Keratinocyte (primary cell): ENCODE measurements around the gene SCAMP2. TPM values are rescaled to one million over a fixed set of nuclear protein-coding genes. Genes with fewer than 3 reads are reported as not detected.
"Not testable (repeated sequence)": the region's sequence is repeated elsewhere in the genome, so short reads cannot be mapped to it uniquely, and the experiment has no call there.

Experiments used
- DNase-seq: peaks from one replicate; pipeline ENCODE4 v3.0.0-alpha.2; 2011; ENCODE audit warnings: low read depth, missing footprints, low spot score
- FAIRE-seq: peaks from 2 replicates; lab custom pipeline; 2011; peaks lifted over from hg19 to GRCh38; lab: Jason Lieb, UNC
- H2AFZ ChIP-seq: 2 replicates; pipeline ENCODE4 v1.6.0; 2012; ENCODE audit warnings: low read length, control low read depth, inconsistent platforms; ENCODE audit not compliant: control insufficient read depth
- H3K27ac ChIP-seq: 2 replicates; pipeline ENCODE4 v1.5.1; 2011; ENCODE audit warnings: low read length; ENCODE audit not compliant: control insufficient read depth, insufficient read depth
- H3K27me3 ChIP-seq: 3 replicates; pipeline ENCODE4 v1.6.0; 2011; ENCODE audit warnings: low read length; ENCODE audit not compliant: control insufficient read depth, insufficient read depth; ENCODE audit errors: extremely low read depth
- H3K36me3 ChIP-seq, 2 experiments: 2 replicates in 1 of 2; 3 replicates in 1 of 2; pipeline ENCODE4 v1.5.1; 2011; ENCODE audit warnings: low read length in 2 of 2, mild to moderate bottlenecking in 1 of 2; ENCODE audit not compliant: control insufficient read depth in 2 of 2, insufficient read depth in 2 of 2; ENCODE audit errors: extremely low read depth in 1 of 2
- H3K4me1 ChIP-seq: 3 replicates; pipeline ENCODE4 v1.5.1; 2011; ENCODE audit warnings: low read length; ENCODE audit not compliant: control insufficient read depth, insufficient read depth; ENCODE audit errors: extremely low read depth
- H3K4me2 ChIP-seq: 3 replicates; pipeline ENCODE4 v1.6.0; 2011; ENCODE audit warnings: low read depth, low read length; ENCODE audit not compliant: control insufficient read depth, insufficient read depth; ENCODE audit errors: extremely low read depth
- H3K4me3 ChIP-seq, 3 experiments: fragments of 200-600 bp in 1 of 3; sonication (generic) in 1 of 3; 2 replicates in 2 of 3; 3 replicates in 1 of 3; pipeline ENCODE4 v1.5.1; 2011 to 2016; ENCODE audit warnings: low read length in 3 of 3, mild to moderate bottlenecking in 3 of 3, control low read depth in 2 of 3, inconsistent platforms in 1 of 3, low read depth in 1 of 3, mixed read lengths in 1 of 3, mixed run types in 1 of 3, moderate library complexity in 1 of 3; ENCODE audit not compliant: control insufficient read depth in 2 of 3, insufficient read depth in 2 of 3; ENCODE audit errors: extremely low read depth in 1 of 3
- H3K79me2 ChIP-seq: 2 replicates; pipeline ENCODE4 v1.6.0; 2012; ENCODE audit warnings: low read length; ENCODE audit not compliant: control insufficient read depth, insufficient read depth
- H3K9ac ChIP-seq: 3 replicates; pipeline ENCODE4 v1.6.0; 2011; ENCODE audit warnings: low read length; ENCODE audit not compliant: control insufficient read depth, insufficient read depth; ENCODE audit errors: extremely low read depth
- H3K9me1 ChIP-seq: 3 replicates; pipeline ENCODE4 v1.6.0; 2011; ENCODE audit warnings: low read length; ENCODE audit not compliant: control insufficient read depth, insufficient read depth; ENCODE audit errors: extremely low read depth
- H3K9me3 ChIP-seq: 2 replicates; pipeline ENCODE4 v1.5.1; 2012; ENCODE audit warnings: low read depth, low read length; ENCODE audit not compliant: control insufficient read depth
- H4K20me1 ChIP-seq: 3 replicates; pipeline ENCODE4 v1.6.0; 2011; ENCODE audit warnings: low read length; ENCODE audit not compliant: control insufficient read depth, insufficient read depth; ENCODE audit errors: extremely low read depth
- EZH2 ChIP-seq: IDR thresholded peaks from one replicate; pipeline ENCODE4 v1.6.1; 2012; ENCODE audit warnings: inconsistent platforms, mild to moderate bottlenecking, low read length, moderate library complexity
- dilution Hi-C: fragments of 300-500 bp; cut with MboI; formaldehyde crosslinking; loops from one replicate; pipeline ENCODE4 v1.7.0; 2020; ENCODE audit warnings: low sequenced_read_pairs; ENCODE audit not compliant: extremely low pct_ligation_motif_present
- polyA plus RNA-seq, 5 experiments: library from polyadenylated mRNA; depleted of rRNA in 3 of 5; stranded (reverse) in 3 of 5; stranded (forward) in 1 of 5; unstranded in 1 of 5; fragments of >200 nt; gene quantifications; 1 replicate in 1 of 5; 2 replicates in 3 of 5; 3 replicates in 1 of 5; pipeline versions ENCODE4 v1.2.1 to v1.2.3, GENCODE V29; 2011 to 2012; ENCODE audit warnings: missing spikeins in 2 of 5, low read depth in 1 of 5, low replicate concordance in 1 of 5
- TF ChIP-seq, protein P1 (sequence below), 3 experiments: IDR thresholded peaks in 1 of 3; conservative IDR thresholded peaks in 1 of 3; optimal IDR thresholded peaks in 1 of 3; 2 replicates in 2 of 3; 3 replicates in 1 of 3; pipeline versions ENCODE3 to v1.5.1; 2011; ENCODE audit warnings: low read length in 3 of 3, mild to moderate bottlenecking in 3 of 3, moderate library complexity in 2 of 3, control low read depth in 1 of 3, inconsistent platforms in 1 of 3; ENCODE audit not compliant: insufficient read depth in 2 of 3; ENCODE audit errors: extremely low read depth in 1 of 3

Gene SCAMP2
- polyA plus RNA-seq, 1 donor (not counting 4 experiments of a cell fraction or from before 2014, with no cell fraction given), result 72.8 TPM

DNA sequence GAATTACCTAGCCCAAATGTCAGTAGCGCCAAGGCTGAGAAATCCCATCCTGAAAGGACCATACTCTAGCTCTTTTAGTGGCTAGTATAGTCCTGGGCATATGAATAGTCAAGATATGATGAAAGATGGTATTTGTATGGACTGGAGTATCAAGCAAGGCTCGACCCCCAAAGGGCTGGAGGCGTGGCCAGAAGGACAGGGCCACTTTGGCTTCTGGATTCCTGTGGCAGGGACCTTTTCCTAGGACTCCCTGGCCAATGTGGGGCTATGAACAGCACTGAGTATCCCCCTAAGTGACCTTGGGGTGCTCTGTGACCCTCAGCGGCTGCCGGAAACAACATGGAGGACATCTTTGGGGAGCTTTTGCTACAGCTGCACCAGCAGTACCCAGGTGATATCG, 22.7 kb upstream of the SCAMP2 start:
- Histone ChIP-seq H4K20me1 (no peaks in the 10 kb centered on the region), H2AFZ (no peak overlapping the region), H3K27me3 (no peaks in the 10 kb centered on the region), H3K4me1 (peaks cover 11% of the 10 kb centered on the region), H3K9me1 (no peaks in the 10 kb centered on the region), H3K79me2 (no peaks in the 10 kb centered on the region), H3K4me2 (no peak overlapping the region), H3K9ac (no peak overlapping the region), H3K9me3 (no peaks in the 10 kb centered on the region), H3K27ac (no peak overlapping the region), H3K36me3 (peaks cover 13 to 19% of the 10 kb centered on the region in 2 experiments), H3K4me3 (no peak overlapping the region)
- dilution Hi-C loops, result no loop called here
- DNase-seq, result no peak
- no peak for FAIRE-seq
- TF ChIP-seq, protein P1, sequence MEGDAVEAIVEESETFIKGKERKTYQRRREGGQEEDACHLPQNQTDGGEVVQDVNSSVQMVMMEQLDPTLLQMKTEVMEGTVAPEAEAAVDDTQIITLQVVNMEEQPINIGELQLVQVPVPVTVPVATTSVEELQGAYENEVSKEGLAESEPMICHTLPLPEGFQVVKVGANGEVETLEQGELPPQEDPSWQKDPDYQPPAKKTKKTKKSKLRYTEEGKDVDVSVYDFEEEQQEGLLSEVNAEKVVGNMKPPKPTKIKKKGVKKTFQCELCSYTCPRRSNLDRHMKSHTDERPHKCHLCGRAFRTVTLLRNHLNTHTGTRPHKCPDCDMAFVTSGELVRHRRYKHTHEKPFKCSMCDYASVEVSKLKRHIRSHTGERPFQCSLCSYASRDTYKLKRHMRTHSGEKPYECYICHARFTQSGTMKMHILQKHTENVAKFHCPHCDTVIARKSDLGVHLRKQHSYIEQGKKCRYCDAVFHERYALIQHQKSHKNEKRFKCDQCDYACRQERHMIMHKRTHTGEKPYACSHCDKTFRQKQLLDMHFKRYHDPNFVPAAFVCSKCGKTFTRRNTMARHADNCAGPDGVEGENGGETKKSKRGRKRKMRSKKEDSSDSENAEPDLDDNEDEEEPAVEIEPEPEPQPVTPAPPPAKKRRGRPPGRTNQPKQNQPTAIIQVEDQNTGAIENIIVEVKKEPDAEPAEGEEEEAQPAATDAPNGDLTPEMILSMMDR (optimal IDR thresholded peaks at IDR 0.05 in 1 of 3, IDR thresholded peaks at IDR 0.05 in 1 of 3, conservative IDR thresholded peaks at IDR 0.05 in 1 of 3; ENCODE audit: extremely low read depth in 1 of 3, insufficient read depth in 2 of 3, low read length in 3 of 3), result no peak
- no peak for TF ChIP-seq EZH2

DNA sequence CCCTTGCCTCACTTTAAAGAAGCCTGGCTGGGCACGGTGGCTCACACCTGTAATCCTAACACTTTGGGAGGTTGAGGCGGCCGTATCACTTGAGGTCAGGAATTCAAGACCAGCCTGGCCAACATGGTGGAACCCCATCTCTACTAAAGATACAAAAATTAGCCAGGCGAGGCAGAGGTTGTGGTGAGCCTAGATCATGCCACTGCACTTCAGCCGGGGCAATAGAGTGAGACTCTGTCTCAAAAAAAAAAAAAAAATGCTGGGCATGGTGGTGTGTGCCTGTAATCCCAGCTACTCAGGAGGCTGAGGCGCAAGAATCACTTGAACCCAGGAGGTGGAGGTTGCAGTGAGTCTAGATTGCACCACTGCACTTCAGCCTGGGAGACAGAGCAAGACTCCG, 21.2 kb upstream of the SCAMP2 start:
- H3K4me2 ChIP-seq, H3K9me1 ChIP-seq, H2AFZ ChIP-seq, H3K27me3 ChIP-seq, H3K9ac ChIP-seq, H3K9me3 ChIP-seq, H4K20me1 ChIP-seq, H3K27ac ChIP-seq, H3K36me3 ChIP-seq, DNase-seq, FAIRE-seq, dilution Hi-C loops, H3K79me2 ChIP-seq, H3K4me3 ChIP-seq: not testable (repeated sequence)
- peaks cover 18% of the 10 kb centered on the region for H3K4me1 ChIP-seq

GRCh38 chr15:74893627-74894026, 20.5 kb upstream of the SCAMP2 start:
- DNase-seq (no peak), FAIRE-seq (no peak)
- Histone ChIP-seq H3K4me3 (no peak overlapping the region), H3K4me1 (peaks cover 24% of the 10 kb centered on the region), H3K4me2 (no peak overlapping the region), H3K9ac (no peak overlapping the region), H3K27me3 (no peaks in the 10 kb centered on the region), H3K27ac (no peak overlapping the region), H3K79me2 (peaks cover 6% of the 10 kb centered on the region), H3K9me3 (no peaks in the 10 kb centered on the region), H3K36me3 (peaks cover 6 to 10% of the 10 kb centered on the region in 2 experiments), H4K20me1 (no peaks in the 10 kb centered on the region), H2AFZ (no peak overlapping the region), H3K9me1 (no peaks in the 10 kb centered on the region)
- dilution Hi-C loops, result no loop called here
- no peak for TF ChIP-seq EZH2
- TF ChIP-seq, protein P1 (optimal IDR thresholded peaks at IDR 0.05 in 1 of 3, IDR thresholded peaks at IDR 0.05 in 1 of 3, conservative IDR thresholded peaks at IDR 0.05 in 1 of 3; ENCODE audit: extremely low read depth in 1 of 3, insufficient read depth in 2 of 3, low read length in 3 of 3), result no peak
